Endometrial microvascular endothelial cells (primary cell): ENCODE data around the gene DLL1. TPM values are rescaled to one million over a fixed set of nuclear protein-coding genes. Genes with fewer than 3 reads are reported as not detected.
"Not testable (repeated sequence)": the region's sequence is repeated elsewhere in the genome, so short reads cannot be mapped to it uniquely, and the experiment has no call there.

ENCODE experiments used
- in situ Hi-C: cut with HindIII; loops from 2 replicates; pipeline ENCODE4 v1.10.0; 2017; ENCODE audit warnings: low sequenced_read_pairs, low pct_unique_long_range_greater_than_20kb; ENCODE audit errors: inconsistent ontology term
- total RNA-seq: library from RNA; depleted of rRNA; stranded (reverse); fragments of >200 nt; gene quantifications from one replicate; pipeline ENCODE4 v1.2.3, GENCODE V29; 2015; ENCODE audit errors: inconsistent ontology term

The DLL1 gene, protein sequence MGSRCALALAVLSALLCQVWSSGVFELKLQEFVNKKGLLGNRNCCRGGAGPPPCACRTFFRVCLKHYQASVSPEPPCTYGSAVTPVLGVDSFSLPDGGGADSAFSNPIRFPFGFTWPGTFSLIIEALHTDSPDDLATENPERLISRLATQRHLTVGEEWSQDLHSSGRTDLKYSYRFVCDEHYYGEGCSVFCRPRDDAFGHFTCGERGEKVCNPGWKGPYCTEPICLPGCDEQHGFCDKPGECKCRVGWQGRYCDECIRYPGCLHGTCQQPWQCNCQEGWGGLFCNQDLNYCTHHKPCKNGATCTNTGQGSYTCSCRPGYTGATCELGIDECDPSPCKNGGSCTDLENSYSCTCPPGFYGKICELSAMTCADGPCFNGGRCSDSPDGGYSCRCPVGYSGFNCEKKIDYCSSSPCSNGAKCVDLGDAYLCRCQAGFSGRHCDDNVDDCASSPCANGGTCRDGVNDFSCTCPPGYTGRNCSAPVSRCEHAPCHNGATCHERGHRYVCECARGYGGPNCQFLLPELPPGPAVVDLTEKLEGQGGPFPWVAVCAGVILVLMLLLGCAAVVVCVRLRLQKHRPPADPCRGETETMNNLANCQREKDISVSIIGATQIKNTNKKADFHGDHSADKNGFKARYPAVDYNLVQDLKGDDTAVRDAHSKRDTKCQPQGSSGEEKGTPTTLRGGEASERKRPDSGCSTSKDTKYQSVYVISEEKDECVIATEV
- 0.37 TPM for total RNA-seq

DNA sequence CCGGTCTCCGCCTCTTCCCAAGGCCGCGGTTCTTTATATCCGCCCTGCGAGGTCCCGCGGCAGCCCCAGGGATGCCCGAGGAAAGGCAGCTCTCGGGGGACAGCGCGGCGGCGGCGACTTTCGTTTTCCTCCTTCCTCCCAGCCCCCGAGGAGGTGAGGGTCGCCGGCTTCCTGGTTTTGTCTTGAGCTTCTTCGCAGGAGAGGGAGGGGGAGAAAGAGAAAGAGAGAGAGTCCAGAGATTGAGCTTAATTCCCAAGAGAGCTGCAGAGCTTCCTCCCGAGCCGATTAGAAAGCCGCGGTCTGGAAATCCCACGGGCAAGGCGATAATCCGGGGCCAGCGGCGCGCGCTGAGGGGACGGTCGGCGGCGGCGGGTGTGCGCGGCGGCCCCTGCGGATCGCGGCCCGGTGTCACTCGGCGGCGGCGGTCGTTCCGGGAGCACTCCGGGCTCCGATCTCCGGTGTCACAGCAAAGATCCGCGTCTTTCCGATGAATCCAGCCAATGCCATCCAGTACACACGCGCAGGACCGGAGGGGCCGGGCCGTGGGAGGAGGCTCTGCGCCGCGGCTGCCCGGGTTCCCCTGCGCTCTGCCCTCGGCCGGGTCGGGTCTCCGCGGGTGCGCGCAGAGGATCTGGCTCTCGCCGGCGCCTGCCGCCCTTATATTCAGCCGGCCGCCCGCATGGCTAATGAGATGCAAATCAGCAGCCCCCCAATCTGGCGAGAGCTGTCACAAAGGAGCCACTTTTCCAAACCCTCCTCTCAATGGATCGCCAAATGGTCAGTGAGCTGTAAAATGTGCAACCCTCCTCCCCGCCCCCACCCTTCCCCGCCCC is at the start of gene DLL1:
TSS of gene DLL1 (minus strand) at position 783 of the 833 bp plus-strand sequence. CDS start 939 bp downstream, outside the sequence.
- in situ Hi-C loops: no loop called here

DNA sequence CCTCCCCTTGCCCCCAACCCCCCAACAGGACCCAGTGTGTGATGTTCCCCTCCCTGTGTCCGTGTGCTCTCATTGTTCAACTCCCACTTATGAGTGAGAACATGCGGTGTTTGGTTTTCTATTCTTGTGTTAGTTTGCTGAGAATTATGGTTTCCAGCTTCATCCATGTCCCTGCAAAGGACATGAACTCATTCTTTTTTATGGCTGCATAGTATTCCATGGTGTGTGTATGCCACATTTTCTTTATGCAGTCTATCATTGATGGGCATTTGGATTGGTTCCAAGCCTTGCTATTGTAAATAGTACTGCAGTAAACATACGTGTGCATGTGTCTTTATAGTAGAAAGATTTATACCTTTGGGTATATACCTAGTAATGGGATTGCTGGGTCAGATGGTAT is 44.3 kb upstream of the DLL1 start:
- in situ Hi-C loops: not testable (repeated sequence)

DNA sequence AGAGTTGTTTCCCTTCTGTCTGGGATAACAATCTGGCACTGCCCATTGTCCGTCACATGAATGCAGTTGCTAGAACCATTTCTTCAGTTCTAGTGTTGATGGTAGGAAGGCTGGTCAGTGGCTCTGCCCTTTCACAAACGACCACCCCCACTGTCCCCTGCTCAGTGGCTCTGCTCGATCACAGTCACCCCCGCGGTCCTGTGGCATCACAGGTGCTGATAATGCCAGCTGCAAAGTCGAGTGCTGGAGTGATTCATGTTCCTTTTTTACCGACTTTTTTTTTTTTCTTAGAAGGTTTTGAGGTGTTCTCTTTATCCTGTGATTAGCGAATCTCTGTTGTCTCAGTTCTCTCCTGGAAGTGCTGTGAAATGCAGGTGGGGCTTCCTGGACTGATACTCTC is 38.4 kb upstream of the DLL1 start:
- in situ Hi-C loops: no loop called here

DNA sequence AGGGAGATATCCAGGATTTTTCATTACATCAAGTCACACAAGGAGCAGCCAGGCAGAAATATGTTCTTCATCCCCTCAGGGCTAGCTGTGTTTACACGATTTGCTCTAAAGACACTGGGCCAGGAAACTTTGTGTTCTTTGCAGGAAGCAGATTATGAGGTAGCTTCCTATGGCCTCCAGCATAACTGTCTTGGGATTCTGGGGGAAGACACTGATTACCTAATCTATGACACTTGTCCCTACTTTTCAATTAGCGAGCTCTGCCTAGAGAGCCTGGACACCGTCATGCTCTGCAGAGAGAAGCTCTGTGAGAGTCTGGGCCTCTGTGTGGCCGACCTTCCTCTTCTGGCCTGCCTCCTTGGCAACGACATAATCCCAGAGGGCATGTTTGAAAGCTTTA is 26.8 kb upstream of the DLL1 start:
- in situ Hi-C loops: no loop called here

DNA sequence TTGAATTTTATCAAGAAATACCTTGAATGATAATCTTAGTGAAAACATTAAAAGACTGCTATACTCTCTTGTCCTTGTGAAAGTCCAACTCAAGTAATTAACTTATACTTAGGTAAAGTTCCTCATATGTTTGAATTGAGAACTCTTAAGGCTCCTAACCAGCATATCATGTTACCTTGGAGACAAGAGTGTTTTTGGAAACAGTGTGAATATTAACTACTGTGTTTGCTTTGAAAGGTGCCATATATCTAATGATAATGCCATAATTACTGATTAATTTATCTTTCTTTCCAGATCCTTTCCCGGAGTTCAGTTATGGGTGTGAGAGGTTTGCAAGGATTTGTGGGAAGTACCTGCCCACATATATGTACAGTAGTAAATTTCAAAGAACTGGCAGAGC is 26.2 kb upstream of the DLL1 start:
- in situ Hi-C loops: no loop called here

DNA sequence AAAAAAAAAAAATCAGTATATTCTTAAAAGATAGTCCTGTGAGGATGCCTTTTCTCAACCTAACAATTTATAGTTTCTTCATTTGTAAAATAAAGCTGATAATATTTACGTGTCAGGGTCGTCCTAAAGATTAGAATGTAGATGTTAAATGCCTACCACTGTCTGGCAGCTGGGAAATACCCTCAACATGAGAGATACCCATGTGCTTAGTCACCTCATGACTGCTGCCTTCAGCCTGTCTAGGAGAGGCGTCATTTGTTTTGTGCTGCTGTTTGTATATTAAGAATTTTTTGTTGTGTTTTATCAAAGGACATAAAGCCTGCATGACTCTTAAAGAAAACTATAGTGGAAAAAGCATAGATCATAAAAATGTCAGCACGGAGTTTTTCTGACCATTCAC is 25.2 kb upstream of the DLL1 start:
- in situ Hi-C loops: no loop called here

DNA sequence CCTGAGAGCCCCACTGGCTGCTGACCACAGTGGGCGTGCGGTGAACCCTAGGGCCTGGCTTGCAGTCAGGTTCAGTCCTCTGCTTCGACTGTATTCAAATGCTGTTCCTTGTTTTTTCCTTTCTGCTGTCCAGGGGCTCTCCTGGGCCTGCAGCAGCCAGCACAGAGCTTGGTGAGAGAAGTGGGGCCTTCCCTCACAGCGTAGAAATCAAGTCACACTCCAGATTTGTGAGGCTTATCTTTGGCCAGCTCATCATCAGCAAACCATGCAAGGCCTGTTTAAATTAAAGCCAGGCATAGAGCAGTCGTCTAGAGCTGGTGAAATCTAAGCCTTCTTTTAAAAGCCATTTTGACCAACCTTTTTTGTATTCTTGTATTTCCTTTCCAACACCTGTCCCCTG is 24.1 kb upstream of the DLL1 start:
- in situ Hi-C loops: no loop called here

DNA sequence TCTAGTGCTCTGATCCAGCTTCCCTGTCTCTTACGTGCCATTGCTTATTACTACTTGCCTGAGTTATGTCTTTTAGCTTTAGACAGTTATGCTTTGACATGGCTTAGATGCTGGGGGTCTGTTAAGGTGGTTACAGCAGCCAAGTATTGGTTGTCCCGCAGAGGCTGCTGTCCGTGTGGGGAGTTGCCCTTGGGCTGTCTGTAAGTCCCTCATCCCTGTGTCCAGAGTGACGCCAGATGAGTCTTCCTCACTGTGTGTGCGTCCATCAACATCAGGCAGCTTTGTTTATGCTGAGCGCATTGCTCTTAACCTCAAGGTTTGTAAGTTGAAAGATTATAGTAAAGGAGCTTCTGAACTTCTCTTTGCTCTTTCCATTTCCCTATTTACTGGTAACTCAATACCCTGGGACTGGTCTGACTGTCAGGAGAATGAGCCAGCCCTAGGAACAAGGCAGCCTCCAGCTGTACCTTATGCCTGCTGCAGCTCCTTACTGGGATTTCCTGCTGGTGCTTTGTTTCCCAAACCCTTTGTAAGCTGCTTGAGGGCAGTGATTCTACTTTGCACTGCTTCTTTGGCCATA is 22.9 kb upstream of the DLL1 start:
- in situ Hi-C loops: no loop called here

DNA sequence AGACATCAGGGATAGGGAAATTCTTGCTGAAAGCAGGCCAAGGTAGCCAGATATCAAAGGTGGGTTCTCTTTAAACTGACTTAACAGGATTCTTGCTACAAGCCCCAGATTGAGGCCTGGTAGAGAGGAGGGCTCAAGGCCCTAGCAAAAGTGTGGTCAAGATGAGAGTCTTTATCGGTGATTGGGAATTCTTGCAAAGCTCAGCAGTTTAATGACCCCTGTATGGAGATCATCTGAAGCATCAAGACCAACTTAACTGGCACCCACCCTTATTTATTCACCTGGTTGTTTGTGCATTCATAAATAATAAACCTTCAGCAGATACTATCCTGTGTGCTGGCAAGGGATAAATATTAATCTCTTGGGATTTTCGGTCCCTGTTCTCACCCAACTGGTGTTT is 22.0 kb upstream of the DLL1 start:
- in situ Hi-C loops: no loop called here

DNA sequence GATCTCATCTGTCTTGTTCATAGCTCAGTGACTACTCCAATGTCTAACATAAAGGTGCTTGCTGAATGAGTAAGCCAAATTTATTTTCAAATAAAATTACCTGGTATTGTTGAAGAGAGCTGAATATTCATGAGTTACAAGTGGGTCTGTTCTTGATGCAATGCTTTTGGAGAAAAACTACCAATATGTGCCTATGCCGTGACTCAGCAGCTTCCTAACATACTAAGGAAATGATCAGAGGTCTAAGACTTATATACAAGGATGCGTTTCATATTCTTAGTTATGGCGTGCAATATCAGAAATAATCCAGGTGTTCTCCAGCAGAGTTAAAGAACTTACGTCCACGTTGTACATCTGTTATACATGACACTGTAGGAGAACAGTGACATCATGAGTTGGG is 20.8 kb upstream of the DLL1 start:
- in situ Hi-C loops: no loop called here

DNA sequence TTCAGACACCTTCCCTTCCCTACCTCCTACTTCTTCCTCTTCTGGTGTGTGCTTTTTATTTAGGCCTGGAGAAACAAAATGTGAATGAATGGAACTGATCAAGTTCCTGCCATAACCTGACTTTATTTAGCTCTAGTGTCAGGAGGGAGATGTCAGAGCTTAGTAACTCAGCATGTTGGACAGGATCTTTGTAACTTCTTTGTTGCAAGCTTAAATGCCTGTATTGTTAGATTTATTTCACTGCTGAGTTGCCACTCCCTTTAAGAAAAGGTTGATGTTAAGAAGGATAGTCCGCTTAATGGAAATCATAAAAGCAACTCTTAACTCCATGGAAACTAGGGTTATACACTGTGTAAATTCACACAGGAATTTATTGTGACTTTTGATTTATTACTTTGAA is 17.9 kb upstream of the DLL1 start:
- in situ Hi-C loops: no loop called here

DNA sequence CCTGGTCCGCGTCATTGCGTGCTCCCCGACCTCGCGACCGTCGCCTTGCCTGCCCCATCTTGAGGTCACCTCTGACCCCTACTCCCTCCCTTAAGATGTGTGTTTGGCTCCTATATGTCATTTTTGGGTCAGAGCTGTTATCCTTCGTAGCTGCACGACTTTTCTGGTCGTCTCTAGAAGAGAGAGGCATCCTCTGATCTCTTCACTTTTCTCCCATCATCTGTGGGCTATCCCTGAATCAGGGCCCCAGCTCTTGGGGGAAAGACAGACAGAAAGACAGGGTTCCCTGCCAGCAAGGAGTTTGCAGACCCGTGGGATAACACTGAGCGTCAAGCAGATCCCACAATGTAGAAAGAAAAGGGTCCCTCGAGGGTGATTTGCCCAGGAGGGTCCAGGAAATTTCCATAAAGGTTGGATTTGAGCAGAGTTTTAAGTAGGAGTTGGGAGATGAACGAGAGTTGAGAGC is 16.2 kb upstream of the DLL1 start:
- in situ Hi-C loops: no loop called here

DNA sequence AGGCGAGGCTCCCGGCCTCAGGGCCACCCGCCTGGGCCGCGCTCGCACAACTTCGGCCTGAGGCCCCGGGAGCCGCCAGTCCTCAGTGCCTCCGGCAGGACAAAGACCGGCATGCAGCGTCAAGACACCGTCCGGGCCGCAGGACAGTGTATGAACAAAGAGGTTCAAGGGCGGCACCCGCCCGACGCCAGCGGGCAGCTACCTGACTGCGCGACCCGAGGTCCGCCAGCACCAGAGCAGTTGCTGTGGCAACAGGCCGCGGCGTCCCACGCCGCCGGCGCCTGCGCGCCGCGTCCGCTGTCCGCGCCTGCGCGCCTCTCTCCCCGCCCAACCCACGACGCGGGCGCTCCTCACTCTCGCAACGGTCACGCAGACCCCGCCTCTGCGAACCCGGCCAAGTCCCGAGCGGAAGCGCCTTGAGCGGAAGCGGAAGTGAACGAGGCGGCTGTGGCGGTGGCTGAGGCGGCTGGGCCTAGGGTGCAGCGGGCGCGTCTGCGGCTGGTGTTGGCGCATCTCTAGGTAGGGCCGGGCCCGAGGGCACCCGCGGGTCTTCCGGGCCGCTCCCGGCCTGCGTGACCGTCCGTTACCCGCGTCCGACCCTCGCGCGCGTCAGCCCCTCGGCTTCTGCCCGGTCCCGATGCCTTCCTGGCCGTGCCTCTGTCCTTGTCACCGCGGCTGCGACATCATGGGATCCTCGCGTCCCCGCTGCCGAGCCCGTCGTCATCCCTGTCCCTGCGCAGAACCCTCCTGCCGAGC is 15.6 kb upstream of the DLL1 start, which contains the start of gene FAM120B:
TSS of gene FAM120B (plus strand) at position 435 of the 756 bp plus-strand sequence. CDS start 10,633 bp downstream, outside the sequence.
- in situ Hi-C loops: no loop called here

DNA sequence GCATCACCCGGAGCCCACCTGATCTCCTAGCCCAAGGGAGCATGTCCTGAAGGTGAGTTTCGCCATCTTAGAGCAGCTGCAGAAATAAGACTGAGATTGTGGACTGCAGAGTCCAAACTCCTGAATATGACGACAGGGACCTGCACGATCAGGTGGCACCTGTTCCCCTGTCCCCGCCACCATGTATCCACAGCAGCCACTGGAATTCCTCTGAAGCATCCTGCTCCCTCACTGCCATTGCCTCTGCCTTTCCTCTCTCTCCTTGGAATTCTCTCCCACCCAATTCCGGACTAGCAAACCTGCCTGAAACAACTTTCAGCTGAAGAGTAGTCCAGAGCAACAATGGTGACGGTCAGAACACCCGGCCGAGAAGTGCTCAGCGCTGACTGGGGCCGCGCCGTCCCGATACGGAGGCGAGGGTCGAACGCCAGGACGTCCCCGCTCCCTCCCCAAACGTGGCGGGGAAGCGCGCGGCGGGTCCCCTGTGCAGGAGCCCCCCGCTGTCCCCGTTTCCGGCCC is 15.0 kb upstream of the DLL1 start:
- in situ Hi-C loops: no loop called here

DNA sequence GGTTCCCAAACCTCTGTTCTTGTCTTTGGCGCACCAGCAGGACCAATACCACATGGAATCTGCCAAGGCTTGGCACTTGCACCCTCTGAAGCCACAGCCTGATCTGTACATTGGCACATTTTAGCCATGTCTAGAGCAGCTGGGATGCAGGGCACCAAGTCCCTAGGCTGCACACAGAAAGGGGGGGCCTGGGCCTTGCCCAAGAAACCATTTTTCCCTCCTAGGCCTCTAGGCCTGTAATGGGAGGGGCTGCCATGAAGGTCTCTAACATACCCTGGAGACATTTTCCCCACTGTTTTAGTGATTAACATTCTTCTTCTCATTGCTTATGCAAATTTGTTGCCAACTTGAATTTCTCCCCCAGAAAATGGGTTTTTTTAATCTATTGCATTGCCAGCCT is 10.3 kb upstream of the DLL1 start:
- in situ Hi-C loops: no loop called here

DNA sequence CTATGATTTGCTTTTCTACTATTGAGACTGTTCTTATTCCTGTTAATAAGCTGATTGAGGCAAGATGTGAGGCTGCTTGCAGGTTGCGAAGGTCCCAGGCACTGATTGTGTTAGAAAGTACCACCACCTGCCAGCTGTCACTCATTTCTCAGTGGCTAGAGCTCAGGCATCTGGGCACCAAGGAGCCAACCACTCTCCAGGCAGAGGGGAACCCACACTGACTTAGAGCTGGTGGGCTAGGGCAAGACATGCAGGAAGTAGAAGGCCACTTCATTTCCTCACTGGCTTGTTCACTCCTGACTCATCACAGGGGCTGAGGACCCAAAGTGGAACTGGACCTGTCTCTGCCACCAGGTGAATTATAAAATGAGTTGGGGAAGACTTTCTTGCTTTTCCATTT is 7.8 kb upstream of the DLL1 start:
- in situ Hi-C loops: no loop called here

DNA sequence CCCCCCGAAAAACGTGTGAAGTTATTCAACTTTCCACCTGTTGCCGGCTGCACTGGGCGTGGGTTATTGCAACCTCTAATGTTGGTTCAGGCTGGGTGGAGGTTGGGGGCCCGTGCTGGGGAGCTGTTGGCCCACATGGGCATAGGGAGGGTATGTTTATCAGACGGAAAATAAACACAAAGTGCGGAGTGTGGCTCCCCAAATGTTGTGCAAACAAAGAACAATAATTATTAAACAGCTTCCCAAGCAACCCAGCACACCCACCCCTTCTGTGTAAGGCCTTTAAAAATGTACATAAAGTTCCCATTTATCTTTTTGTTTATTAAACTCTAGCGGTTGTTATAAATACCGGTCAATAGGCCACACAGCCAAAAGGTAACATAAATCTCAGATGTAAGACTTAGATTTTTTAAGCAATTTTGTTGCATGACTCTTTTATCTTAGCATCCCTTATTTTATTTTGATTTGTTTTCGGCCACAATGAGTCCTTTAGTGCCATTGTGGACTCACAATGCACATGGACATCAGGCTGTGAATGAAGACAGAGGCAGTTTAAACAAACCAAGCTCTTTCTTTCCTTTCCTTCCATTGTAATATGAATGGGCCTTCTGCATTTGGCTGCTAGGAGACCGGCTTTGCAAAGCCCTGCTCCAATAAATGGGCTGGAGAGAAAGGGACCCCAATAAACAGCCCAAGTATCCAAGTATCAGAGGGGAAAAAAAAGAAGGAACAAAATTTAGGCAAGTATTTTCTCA is 6.9 kb upstream of the DLL1 start:
- in situ Hi-C loops: no loop called here
